HT1080 (cell line): ENCODE data around the gene EPB41L4B. TPM values are rescaled to one million over a fixed set of nuclear protein-coding genes. Genes with fewer than 3 reads are reported as not detected.

Experiments
- DNase-seq: peaks from one replicate; pipeline ENCODE4 v3.0.0-alpha.2; 2015; ENCODE audit warnings: low read depth
- small RNA-seq: library from RNA; depleted of rRNA; stranded (forward); fragments of <200 nt; gene quantifications from one replicate; pipeline ENCODE3, GENCODE V24; 2014
- total RNA-seq: library from RNA; depleted of rRNA; stranded (reverse); fragments of >200 nt; shearing (Covaris generic); gene quantifications from 2 replicates; pipeline ENCODE4 v1.2.3, GENCODE V29; 2014; rRNA removed

Gene EPB41L4B
- total RNA-seq, 1 experiment from 2014 or later = 3.3 TPM

- DNase-seq = no peak
These were observed 197.9 kb downstream of the EPB41L4B start for GRCh38 chr9:109122726-109123621.

Small RNA genes lying within 50 kb of the gene (small RNA-seq; reads per million reads assigned to genes)
- gene RF00019 (not detected), gene RNU6-984P (not detected)

Other genes with a start within 250 kb of the EPB41L4B start
- gene TMEM245, start 201.1 kb downstream of the EPB41L4B start, total RNA-seq = 30.8 and 37.2 TPM in 2 replicates
- not detected in 2 replicates for gene FRRS1L, start 153.8 kb downstream of the EPB41L4B start, total RNA-seq
- gene PTPN3, start 177.2 kb upstream of the EPB41L4B start, total RNA-seq = 5.0 and 10.1 TPM in 2 replicates